ENCODE data around the gene ZNF732. TPM values are rescaled to one million over a fixed set of nuclear protein-coding genes. Genes with fewer than 3 reads are reported as not detected.

Gene ZNF732
- polyA plus RNA-seq, 1 donor from 2014 or later = 0.26 TPM

DNA sequence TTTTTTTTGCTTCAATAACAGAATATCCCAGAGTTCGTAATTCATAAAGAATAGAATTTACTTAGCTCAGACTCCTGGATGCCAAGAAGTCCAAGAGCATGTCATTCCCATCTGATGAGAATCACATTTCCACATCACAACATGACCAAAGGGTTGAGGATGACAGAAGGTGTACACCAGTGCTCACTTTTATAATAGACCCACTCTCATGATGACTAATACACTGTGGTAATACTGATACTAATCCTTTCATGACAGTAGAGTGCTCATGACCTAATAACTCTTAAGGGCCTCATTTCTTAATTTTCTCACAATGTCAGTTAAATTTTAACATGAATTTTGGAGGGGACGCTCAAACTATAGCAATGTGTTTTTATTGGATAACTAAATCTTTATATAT is 69.2 kb downstream of the ZNF732 start:
- Histone ChIP-seq H3K36me3 (ENCODE audit: insufficient read depth, low read length) (no peaks in the 10 kb centered on the region), H3K9me3 (ENCODE audit: low read length) (peaks cover 9% of the 10 kb centered on the region), H2AFZ (ENCODE audit: low read depth, low read length) (no peak overlapping the region), H3K79me2 (replicated peaks; ENCODE audit: insufficient read depth, low read length) (no peaks in the 10 kb centered on the region), H4K20me1 (ENCODE audit: insufficient read depth) (no peaks in the 10 kb centered on the region), H3K27ac (ENCODE audit: low read length) (no peak overlapping the region), H3K9ac (ENCODE audit: low read length) (no peak overlapping the region), H3K9me2 (ENCODE audit: insufficient read depth, low read length) (no peaks in the 10 kb centered on the region), H3K4me2 (ENCODE audit: low read length) (no peak overlapping the region), H3K4me3 (ENCODE audit: low read length) (no peak overlapping the region), H3F3A (ENCODE audit: insufficient read depth, low read length, poor library complexity, severe bottlenecking) (no peaks in the 10 kb centered on the region), H3K27me3 (ENCODE audit: insufficient read depth, low read depth, low read length) (no peaks in the 10 kb centered on the region)
- TF ChIP-seq, protein P1, sequence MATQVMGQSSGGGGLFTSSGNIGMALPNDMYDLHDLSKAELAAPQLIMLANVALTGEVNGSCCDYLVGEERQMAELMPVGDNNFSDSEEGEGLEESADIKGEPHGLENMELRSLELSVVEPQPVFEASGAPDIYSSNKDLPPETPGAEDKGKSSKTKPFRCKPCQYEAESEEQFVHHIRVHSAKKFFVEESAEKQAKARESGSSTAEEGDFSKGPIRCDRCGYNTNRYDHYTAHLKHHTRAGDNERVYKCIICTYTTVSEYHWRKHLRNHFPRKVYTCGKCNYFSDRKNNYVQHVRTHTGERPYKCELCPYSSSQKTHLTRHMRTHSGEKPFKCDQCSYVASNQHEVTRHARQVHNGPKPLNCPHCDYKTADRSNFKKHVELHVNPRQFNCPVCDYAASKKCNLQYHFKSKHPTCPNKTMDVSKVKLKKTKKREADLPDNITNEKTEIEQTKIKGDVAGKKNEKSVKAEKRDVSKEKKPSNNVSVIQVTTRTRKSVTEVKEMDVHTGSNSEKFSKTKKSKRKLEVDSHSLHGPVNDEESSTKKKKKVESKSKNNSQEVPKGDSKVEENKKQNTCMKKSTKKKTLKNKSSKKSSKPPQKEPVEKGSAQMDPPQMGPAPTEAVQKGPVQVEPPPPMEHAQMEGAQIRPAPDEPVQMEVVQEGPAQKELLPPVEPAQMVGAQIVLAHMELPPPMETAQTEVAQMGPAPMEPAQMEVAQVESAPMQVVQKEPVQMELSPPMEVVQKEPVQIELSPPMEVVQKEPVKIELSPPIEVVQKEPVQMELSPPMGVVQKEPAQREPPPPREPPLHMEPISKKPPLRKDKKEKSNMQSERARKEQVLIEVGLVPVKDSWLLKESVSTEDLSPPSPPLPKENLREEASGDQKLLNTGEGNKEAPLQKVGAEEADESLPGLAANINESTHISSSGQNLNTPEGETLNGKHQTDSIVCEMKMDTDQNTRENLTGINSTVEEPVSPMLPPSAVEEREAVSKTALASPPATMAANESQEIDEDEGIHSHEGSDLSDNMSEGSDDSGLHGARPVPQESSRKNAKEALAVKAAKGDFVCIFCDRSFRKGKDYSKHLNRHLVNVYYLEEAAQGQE (IDR thresholded peaks at IDR 0.05; ENCODE audit: borderline replicate concordance) = no peak
- no peak for TF ChIP-seq POLR2AphosphoS5 (IDR thresholded peaks at IDR 0.05)
- no peak for TF ChIP-seq CTCF (IDR thresholded peaks at IDR 0.05; ENCODE audit: poor library complexity, severe bottlenecking)
- no peak for TF ChIP-seq RAD21 (conservative IDR thresholded peaks at IDR 0.05)
- TF ChIP-seq TAF1 (IDR thresholded peaks at IDR 0.05; ENCODE audit: low read depth) = no peak
- no peak for TF ChIP-seq SMC3 (conservative IDR thresholded peaks at IDR 0.05; ENCODE audit: poor library complexity)
- TF ChIP-seq MXI1 (conservative IDR thresholded peaks at IDR 0.05; ENCODE audit: poor library complexity, severe bottlenecking) = no peak
- no peak for TF ChIP-seq EP300 (conservative IDR thresholded peaks at IDR 0.05; ENCODE audit: poor library complexity, severe bottlenecking)
- TF ChIP-seq EZH2 (IDR thresholded peaks at IDR 0.05; ENCODE audit: borderline replicate concordance, insufficient read depth, low read length, poor library complexity, severe bottlenecking) = no peak

DNA sequence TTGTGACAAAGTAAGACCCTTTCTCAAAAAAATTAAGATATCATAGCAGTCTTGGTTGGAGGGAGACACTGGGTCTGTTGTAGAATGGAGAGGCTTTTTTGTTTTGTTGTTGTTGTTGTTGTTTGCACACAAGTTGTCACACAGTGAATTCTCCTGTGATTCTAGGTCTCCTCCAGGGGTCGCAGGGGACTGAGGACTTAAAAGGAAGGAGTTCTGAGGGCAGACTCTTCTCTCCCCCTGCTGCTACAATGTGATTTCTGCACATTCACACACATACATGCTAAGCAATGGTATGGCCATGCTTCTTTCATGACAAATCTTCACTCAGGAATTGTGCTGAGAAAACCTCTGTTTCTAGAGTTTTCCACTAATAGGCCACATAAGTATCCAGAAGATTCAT is 71.1 kb downstream of the ZNF732 start:
- H3K9me3 ChIP-seq (ENCODE audit: low read length) = peaks cover 9% of the 10 kb centered on the region
- H3K4me2 ChIP-seq (ENCODE audit: low read length) = no peak overlapping the region
- no peak overlapping the region for H3K27ac ChIP-seq (ENCODE audit: low read length)
- no peaks in the 10 kb centered on the region for H3K27me3 ChIP-seq (ENCODE audit: insufficient read depth, low read depth, low read length)
- no peak overlapping the region for H2AFZ ChIP-seq (ENCODE audit: low read depth, low read length)
- TF ChIP-seq SMC3 (conservative IDR thresholded peaks at IDR 0.05; ENCODE audit: poor library complexity) (no peak), EP300 (conservative IDR thresholded peaks at IDR 0.05; ENCODE audit: poor library complexity, severe bottlenecking) (no peak), MXI1 (conservative IDR thresholded peaks at IDR 0.05; ENCODE audit: poor library complexity, severe bottlenecking) (no peak), RAD21 (conservative IDR thresholded peaks at IDR 0.05) (no peak), TAF1 (IDR thresholded peaks at IDR 0.05; ENCODE audit: low read depth) (no peak), EZH2 (IDR thresholded peaks at IDR 0.05; ENCODE audit: borderline replicate concordance, insufficient read depth, low read length, poor library complexity, severe bottlenecking) (no peak), POLR2AphosphoS5 (IDR thresholded peaks at IDR 0.05) (no peak), CTCF (IDR thresholded peaks at IDR 0.05; ENCODE audit: poor library complexity, severe bottlenecking) (no peak)
- TF ChIP-seq, protein P1 (IDR thresholded peaks at IDR 0.05; ENCODE audit: borderline replicate concordance) = no peak
- no peak overlapping the region for H3K4me3 ChIP-seq (ENCODE audit: low read length)
- H3K79me2 ChIP-seq (replicated peaks; ENCODE audit: insufficient read depth, low read length) = no peaks in the 10 kb centered on the region
- H3K9me2 ChIP-seq (ENCODE audit: insufficient read depth, low read length) = no peaks in the 10 kb centered on the region
- H3K36me3 ChIP-seq (ENCODE audit: insufficient read depth, low read length) = no peaks in the 10 kb centered on the region
- no peaks in the 10 kb centered on the region for H3F3A ChIP-seq (ENCODE audit: insufficient read depth, low read length, poor library complexity, severe bottlenecking)
- H3K9ac ChIP-seq (ENCODE audit: low read length) = no peak overlapping the region
- H4K20me1 ChIP-seq (ENCODE audit: insufficient read depth) = no peaks in the 10 kb centered on the region

Measured in neural cell (in vitro differentiated cells).